NB4 (cell line): ENCODE measurements around the gene EIPR1.

Experiments
- DNase-seq: peaks from one replicate; pipeline ENCODE4 v3.0.0; 2010; ENCODE audit warnings: low read depth
- H3K4me3 ChIP-seq: one replicate; pipeline ENCODE4 v1.5.1; 2011; ENCODE audit warnings: mild to moderate bottlenecking, low read depth, low read length, moderate library complexity
- MAX ChIP-seq: IDR thresholded peaks from 2 replicates; pipeline ENCODE4 v1.6.1; 2011; ENCODE audit warnings: low read depth, low read length
- MYC ChIP-seq: IDR thresholded peaks from 2 replicates; pipeline ENCODE4 v1.6.1; 2011; ENCODE audit warnings: low read depth, low read length
- POLR2A ChIP-seq: IDR thresholded peaks from 2 replicates; pipeline ENCODE4 v1.6.1; 2011; ENCODE audit warnings: mild to moderate bottlenecking; ENCODE audit not compliant: insufficient read length; ENCODE audit errors: extremely low read depth
- TF ChIP-seq, protein P1 (sequence below): IDR thresholded peaks from one replicate; pipeline ENCODE4 v1.5.1; 2012; ENCODE audit warnings: low read depth, low read length

EIPR1 gene

DNA sequence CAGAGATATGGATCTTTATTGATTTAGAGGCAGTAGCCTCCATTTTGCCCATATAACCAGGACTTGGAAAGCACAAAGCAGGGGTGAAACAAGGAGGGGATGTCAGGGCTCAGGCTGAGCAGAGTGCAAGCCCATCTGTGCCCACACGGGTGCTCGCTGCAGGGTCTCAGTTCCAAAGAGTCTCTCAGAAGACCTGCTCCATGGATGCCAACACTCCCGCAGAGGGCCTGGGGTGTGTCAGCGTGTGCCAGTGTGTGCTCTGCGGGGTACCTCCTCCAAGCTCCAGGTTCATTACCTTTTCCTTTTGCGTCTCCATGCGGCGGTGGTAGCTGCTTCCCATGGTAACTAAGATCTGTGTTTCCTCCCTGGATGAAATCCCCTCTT lies 107.5 kb downstream of the EIPR1 start:
- TF ChIP-seq MYC (no peak), MAX (no peak), POLR2A (no peak)
- TF ChIP-seq, protein P1, sequence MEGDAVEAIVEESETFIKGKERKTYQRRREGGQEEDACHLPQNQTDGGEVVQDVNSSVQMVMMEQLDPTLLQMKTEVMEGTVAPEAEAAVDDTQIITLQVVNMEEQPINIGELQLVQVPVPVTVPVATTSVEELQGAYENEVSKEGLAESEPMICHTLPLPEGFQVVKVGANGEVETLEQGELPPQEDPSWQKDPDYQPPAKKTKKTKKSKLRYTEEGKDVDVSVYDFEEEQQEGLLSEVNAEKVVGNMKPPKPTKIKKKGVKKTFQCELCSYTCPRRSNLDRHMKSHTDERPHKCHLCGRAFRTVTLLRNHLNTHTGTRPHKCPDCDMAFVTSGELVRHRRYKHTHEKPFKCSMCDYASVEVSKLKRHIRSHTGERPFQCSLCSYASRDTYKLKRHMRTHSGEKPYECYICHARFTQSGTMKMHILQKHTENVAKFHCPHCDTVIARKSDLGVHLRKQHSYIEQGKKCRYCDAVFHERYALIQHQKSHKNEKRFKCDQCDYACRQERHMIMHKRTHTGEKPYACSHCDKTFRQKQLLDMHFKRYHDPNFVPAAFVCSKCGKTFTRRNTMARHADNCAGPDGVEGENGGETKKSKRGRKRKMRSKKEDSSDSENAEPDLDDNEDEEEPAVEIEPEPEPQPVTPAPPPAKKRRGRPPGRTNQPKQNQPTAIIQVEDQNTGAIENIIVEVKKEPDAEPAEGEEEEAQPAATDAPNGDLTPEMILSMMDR: no peak
- no peak for DNase-seq
- H3K4me3 ChIP-seq: no peak overlapping the region

DNA sequence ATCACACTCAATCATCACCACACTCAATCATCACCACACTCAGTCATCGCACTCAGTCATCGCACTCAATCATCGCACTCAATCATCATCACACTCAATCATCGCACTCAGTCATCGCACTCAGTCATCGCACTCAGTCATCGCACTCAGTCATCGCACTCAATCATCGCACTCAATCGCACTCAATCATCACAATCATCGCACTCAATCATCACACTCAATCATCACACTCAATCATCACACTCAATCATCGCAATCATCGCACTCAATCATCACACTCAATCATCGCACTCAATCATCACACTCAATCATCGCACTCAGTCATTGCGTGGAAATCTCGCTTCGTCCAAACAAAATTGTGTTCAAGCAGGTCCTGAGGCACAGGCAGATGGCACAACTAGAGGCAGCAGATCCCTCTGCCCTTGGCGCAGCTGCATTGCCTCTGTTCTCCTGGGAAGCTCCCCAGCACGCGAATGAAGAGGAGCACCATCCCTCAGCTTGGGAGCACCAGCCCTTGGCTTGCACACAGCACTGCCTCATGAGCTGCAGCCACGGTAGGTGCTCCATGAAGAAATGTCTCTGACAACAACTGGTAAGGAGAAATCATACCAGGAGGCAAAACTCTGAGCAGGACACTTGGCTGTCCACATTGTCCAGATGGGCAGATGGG lies 108.1 kb downstream of the EIPR1 start:
- TF ChIP-seq MYC: no peak
- TF ChIP-seq, protein P1: no peak
- TF ChIP-seq MAX: no peak
- no peak for TF ChIP-seq POLR2A
- DNase-seq: no peak
- H3K4me3 ChIP-seq: no peak overlapping the region

GRCh38 chr2:3268705-3269029 lies 109.0 kb downstream of the EIPR1 start:
- DNase-seq: no peak
- no peak overlapping the region for H3K4me3 ChIP-seq
- TF ChIP-seq MAX (no peak), POLR2A (no peak), MYC (no peak)
- TF ChIP-seq, protein P1: no peak

- no peak overlapping the region for H3K4me3 ChIP-seq
- TF ChIP-seq MAX (no peak), MYC (no peak), POLR2A (no peak)
- TF ChIP-seq, protein P1: no peak
- DNase-seq: no peak
These were observed 109.5 kb downstream of the EIPR1 start for GRCh38 chr2:3267869-3268704.

GRCh38 chr2:3266925-3267867 lies 110.4 kb downstream of the EIPR1 start:
- TF ChIP-seq MYC (no peak), MAX (no peak), POLR2A (no peak)
- TF ChIP-seq, protein P1: no peak
- no peak overlapping the region for H3K4me3 ChIP-seq
- DNase-seq: no peak
